Measurements from ENCODE around the gene CUBN. TPM values are rescaled to one million over a fixed set of nuclear protein-coding genes. Genes with fewer than 3 reads are reported as not detected.

The CUBN gene
- total and polyA plus RNA-seq, 9 of the 15 experiments (the other 6 are each of a cell fraction or from before 2014, with no cell fraction given): 0.04 to 0.33 (median 0.09) TPM

- Histone ChIP-seq H3K27ac (ENCODE audit: extremely low read depth, low read depth, low read length) (no peak overlapping the region), H3K9me1 (ENCODE audit: control insufficient read depth, insufficient read depth, low read length) (no peaks in the 10 kb centered on the region), H3K4me2 (ENCODE audit: insufficient read depth, low read length) (no peak overlapping the region), H3K79me2 (ENCODE audit: control insufficient read depth, insufficient read depth, low read length) (no peaks in the 10 kb centered on the region), H3K4me3 (no peak overlapping the region), H3K9me3 (replicated peaks; ENCODE audit: control insufficient read depth, insufficient read depth, low read depth, low read length) (no peaks in the 10 kb centered on the region), H3K27me3 (ENCODE audit: control insufficient read depth in 2 of 2, insufficient read depth in 2 of 2, low read length in 2 of 2) (no peaks in the 10 kb centered on the region; a peak in 1 of 5 replicates), H4K20me1 (replicated peaks; ENCODE audit: control insufficient read depth, insufficient read depth, low read length) (no peaks in the 10 kb centered on the region), H3K9ac (ENCODE audit: insufficient read depth in 1 of 2, low read depth in 2 of 2, low read length in 2 of 2) (no peak overlapping the region), H3K36me3 (ENCODE audit: control insufficient read depth, insufficient read depth, low read length) (no peaks in the 10 kb centered on the region), H2AFZ (ENCODE audit: low read depth, low read length) (no peak overlapping the region), H3K4me1 (replicated peaks in 1 of 2; ENCODE audit: control insufficient read depth in 2 of 2, insufficient read depth in 2 of 2, low read length in 2 of 2) (no peaks in the 10 kb centered on the region; a peak in 1 of 5 replicates)
- intact Hi-C loops (cut with micrococcal nuclease) (no loop called here), in situ Hi-C loops (cut with MboI) (no loop called here)
- DNase-seq (ENCODE audit: extremely low read depth in 1 of 4, low spot score in 3 of 4): no peak
- no peak for FAIRE-seq
- CTCF ChIA-PET (ENCODE audit: low intra/inter-chr PET ratio): no interaction called here
- POLR2A ChIA-PET: no interaction called here
- no TSS peak for BruUV-seq (replicated peaks)
- WGBS (ENCODE audit: insufficient coverage, low coverage, missing lambda C conversion rate): 11% methylated on average over 4 of the region's 4 CpGs
- no peak for ATAC-seq
- TF ChIP-seq SMARCE1 (IDR thresholded peaks at IDR 0.05) (peak; percentile 56; the same call in 1 of the 2 replicates), ZBTB26 (CRISPR knock-in tag; IDR thresholded peaks at IDR 0.05) (peak; percentile 88; the same call in 1 of the 2 replicates), IFI16 (CRISPR knock-in tag; IDR thresholded peaks at IDR 0.05) (no peak), OTX1 (CRISPR knock-in tag; IDR thresholded peaks at IDR 0.05) (0 out of 2 replicates have a peak, but pooled peaks have one; percentile 55), ELF4 (CRISPR knock-in tag; IDR thresholded peaks at IDR 0.05) (peak; percentile 79; the same call in 1 of the 2 replicates), MTA1 (IDR thresholded peaks at IDR 0.05; ENCODE audit: borderline replicate concordance) (peak; percentile 63; the same call in 1 of the 2 replicates), NRF1 (conservative IDR thresholded peaks at IDR 0.05 in 1 of 2, IDR thresholded peaks at IDR 0.05 in 1 of 2) (no peak), SMC3 (conservative IDR thresholded peaks at IDR 0.05; ENCODE audit: insufficient read depth, low read depth, low read length) (no peak), HBP1 (CRISPR knock-in tag; IDR thresholded peaks at IDR 0.05) (0 out of 2 replicates have a peak, but pooled peaks have one; percentile 61), THRAP3 (IDR thresholded peaks at IDR 0.05; ENCODE audit: borderline replicate concordance) (0 out of 2 replicates have a peak, but pooled peaks have one; percentile 59)
- TF ChIP-seq, protein P1, sequence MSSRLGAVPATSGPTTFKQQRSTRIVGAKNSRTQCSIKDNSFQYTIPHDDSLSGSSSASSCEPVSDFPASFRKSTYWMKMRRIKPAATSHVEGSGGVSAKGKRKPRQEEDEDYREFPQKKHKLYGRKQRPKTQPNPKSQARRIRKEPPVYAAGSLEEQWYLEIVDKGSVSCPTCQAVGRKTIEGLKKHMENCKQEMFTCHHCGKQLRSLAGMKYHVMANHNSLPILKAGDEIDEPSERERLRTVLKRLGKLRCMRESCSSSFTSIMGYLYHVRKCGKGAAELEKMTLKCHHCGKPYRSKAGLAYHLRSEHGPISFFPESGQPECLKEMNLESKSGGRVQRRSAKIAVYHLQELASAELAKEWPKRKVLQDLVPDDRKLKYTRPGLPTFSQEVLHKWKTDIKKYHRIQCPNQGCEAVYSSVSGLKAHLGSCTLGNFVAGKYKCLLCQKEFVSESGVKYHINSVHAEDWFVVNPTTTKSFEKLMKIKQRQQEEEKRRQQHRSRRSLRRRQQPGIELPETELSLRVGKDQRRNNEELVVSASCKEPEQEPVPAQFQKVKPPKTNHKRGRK (tag; IDR thresholded peaks at IDR 0.05): peak; percentile 96
- TF ChIP-seq, protein P2, sequence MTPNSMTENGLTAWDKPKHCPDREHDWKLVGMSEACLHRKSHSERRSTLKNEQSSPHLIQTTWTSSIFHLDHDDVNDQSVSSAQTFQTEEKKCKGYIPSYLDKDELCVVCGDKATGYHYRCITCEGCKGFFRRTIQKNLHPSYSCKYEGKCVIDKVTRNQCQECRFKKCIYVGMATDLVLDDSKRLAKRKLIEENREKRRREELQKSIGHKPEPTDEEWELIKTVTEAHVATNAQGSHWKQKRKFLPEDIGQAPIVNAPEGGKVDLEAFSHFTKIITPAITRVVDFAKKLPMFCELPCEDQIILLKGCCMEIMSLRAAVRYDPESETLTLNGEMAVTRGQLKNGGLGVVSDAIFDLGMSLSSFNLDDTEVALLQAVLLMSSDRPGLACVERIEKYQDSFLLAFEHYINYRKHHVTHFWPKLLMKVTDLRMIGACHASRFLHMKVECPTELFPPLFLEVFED (CRISPR knock-in tag; conservative IDR thresholded peaks at IDR 0.05): peak; percentile 37; the same call in 1 of the 2 replicates
- TF ChIP-seq, protein P3, sequence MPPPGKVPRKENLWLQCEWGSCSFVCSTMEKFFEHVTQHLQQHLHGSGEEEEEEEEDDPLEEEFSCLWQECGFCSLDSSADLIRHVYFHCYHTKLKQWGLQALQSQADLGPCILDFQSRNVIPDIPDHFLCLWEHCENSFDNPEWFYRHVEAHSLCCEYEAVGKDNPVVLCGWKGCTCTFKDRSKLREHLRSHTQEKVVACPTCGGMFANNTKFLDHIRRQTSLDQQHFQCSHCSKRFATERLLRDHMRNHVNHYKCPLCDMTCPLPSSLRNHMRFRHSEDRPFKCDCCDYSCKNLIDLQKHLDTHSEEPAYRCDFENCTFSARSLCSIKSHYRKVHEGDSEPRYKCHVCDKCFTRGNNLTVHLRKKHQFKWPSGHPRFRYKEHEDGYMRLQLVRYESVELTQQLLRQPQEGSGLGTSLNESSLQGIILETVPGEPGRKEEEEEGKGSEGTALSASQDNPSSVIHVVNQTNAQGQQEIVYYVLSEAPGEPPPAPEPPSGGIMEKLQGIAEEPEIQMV (tag; conservative IDR thresholded peaks at IDR 0.05; ENCODE audit: low read depth): 0 out of 2 replicates have a peak, but pooled peaks have one; percentile 34
Measured at GRCh38 chr10:16909961-16910792, 219.4 kb downstream of the CUBN start.

Data from K562 (cell line).